Activated CD4-positive, CD25-positive, alpha-beta regulatory T cell treated with anti-CD3 and anti-CD28 coated beads, Interleukin-2, amount 50 U/mL, for 24 hours (primary cell): ENCODE data around the gene MFSD8.
"Not testable (repeated sequence)": the region's sequence is repeated elsewhere in the genome, so short reads cannot be mapped to it uniquely, and the experiment has no call there.

ENCODE experiments used
- ATAC-seq, 2 donors: fragments of 150-1000 bp; cut with Tn5 transposase; one replicate each; pipeline ENCODE4 v1.10.0; 2021; ENCODE audit warnings: mild to moderate bottlenecking in 1 of 2, moderate library complexity in 1 of 2

The MFSD8 gene

GRCh38 chr4:127965062-127965802 lies at the start of gene MFSD8, which contains the start of gene ABHD18:
Gene MFSD8 (minus strand): TSS chr4:127965173. CDS start chr4:127965133, 40 bp downstream.
Gene ABHD18 (plus strand): TSS chr4:127965406. CDS start chr4:127982956, 17,550 bp downstream.
- ATAC-seq: peak; percentile 95 to 96

- no peak for ATAC-seq
Observed at GRCh38 chr4:128009428-128009827, 44.5 kb upstream of the MFSD8 start.

- no peak for ATAC-seq
Observed at GRCh38 chr4:128006592-128006991, 41.6 kb upstream of the MFSD8 start.

- ATAC-seq: peak; percentile 93 to 100
Observed at GRCh38 chr4:127997534-127998388, 32.8 kb upstream of the MFSD8 start.

- ATAC-seq: not testable (repeated sequence)
Observed at GRCh38 chr4:127996521-127996920, 31.5 kb upstream of the MFSD8 start.

GRCh38 chr4:127995776-127996175 lies 30.8 kb upstream of the MFSD8 start:
- ATAC-seq: no peak

GRCh38 chr4:127993151-127993550 lies 28.2 kb upstream of the MFSD8 start:
- no peak for ATAC-seq

- ATAC-seq: no peak
Observed at GRCh38 chr4:127988638-127989037, 23.7 kb upstream of the MFSD8 start.

- ATAC-seq: no peak
Observed at GRCh38 chr4:127985989-127986388, 21.0 kb upstream of the MFSD8 start.

- ATAC-seq: no peak
Observed at GRCh38 chr4:127982445-127982844, 17.5 kb upstream of the MFSD8 start.

- ATAC-seq: no peak
Observed at GRCh38 chr4:127978930-127979329, 14.0 kb upstream of the MFSD8 start.

- ATAC-seq: no peak
Observed at GRCh38 chr4:127975121-127975770, 10.3 kb upstream of the MFSD8 start.

GRCh38 chr4:127970925-127971324 lies 6.0 kb upstream of the MFSD8 start:
- ATAC-seq: not testable (repeated sequence)

GRCh38 chr4:127968586-127968985 lies 3.6 kb upstream of the MFSD8 start:
- no peak for ATAC-seq

- no peak for ATAC-seq
Observed at GRCh38 chr4:127967141-127967775, 2.3 kb upstream of the MFSD8 start.

GRCh38 chr4:127965803-127966175 lies 816 bp upstream of the MFSD8 start:
- peak; percentile 35 to 39 for ATAC-seq

GRCh38 chr4:127964426-127965061 lies 429 bp downstream of the MFSD8 start:
- ATAC-seq: peak; percentile 5

- ATAC-seq: not testable (repeated sequence)
Observed at GRCh38 chr4:127963633-127964398, 1.2 kb downstream of the MFSD8 start.

GRCh38 chr4:127959794-127960193 lies 5.2 kb downstream of the MFSD8 start:
- no peak for ATAC-seq

- ATAC-seq: no peak
Observed at GRCh38 chr4:127957105-127957504, 7.9 kb downstream of the MFSD8 start.

- no peak for ATAC-seq
Observed at GRCh38 chr4:127936974-127937373, 28.0 kb downstream of the MFSD8 start.
